SU-DHL-6 (cell line): ENCODE data around the gene ZNF740.

ENCODE experiments used
- H2AFZ ChIP-seq: fragments of 200-600 bp; sonication (generic); 2 replicates; pipeline ENCODE4 v1.6.1; 2014; ENCODE audit warnings: low read depth, mild to moderate bottlenecking, moderate library complexity, mixed read lengths, antibody characterized with exemption, low read length; ENCODE audit not compliant: severe bottlenecking
- H3F3A ChIP-seq: fragments of 200-600 bp; shearing (Covaris generic); 2 replicates; pipeline ENCODE4 v1.6.0; 2016; ENCODE audit warnings: antibody characterized with exemption, mild to moderate bottlenecking; ENCODE audit not compliant: insufficient read depth
- H3K27ac ChIP-seq: fragments of 200-600 bp; sonication (generic); 2 replicates; pipeline ENCODE4 v1.5.1; 2016; ENCODE audit warnings: low read depth, mild to moderate bottlenecking, low read length, moderate library complexity, mixed read lengths
- H3K27me3 ChIP-seq: fragments of 200-600 bp; sonication (generic), shearing (Covaris generic); 2 replicates; pipeline ENCODE4 v1.6.0; 2014; ENCODE audit warnings: mild to moderate bottlenecking, low read length
- H3K36me3 ChIP-seq: fragments of 200-600 bp; sonication (generic); 2 replicates; pipeline ENCODE4 v1.6.1; 2014; ENCODE audit warnings: mild to moderate bottlenecking, low read length, mixed read lengths
- H3K4me2 ChIP-seq: fragments of 300-600, 200-600 bp; shearing (Covaris generic), sonication (generic); 2 replicates; pipeline ENCODE4 v1.6.0; 2014; ENCODE audit warnings: low read length, low read depth, mild to moderate bottlenecking; ENCODE audit not compliant: poor library complexity, severe bottlenecking
- H3K4me3 ChIP-seq: fragments of 200-600 bp; sonication (generic); 2 replicates; pipeline ENCODE4 v1.5.1; 2014; ENCODE audit warnings: antibody characterized with exemption, low read length, mild to moderate bottlenecking, mixed read lengths; ENCODE audit not compliant: insufficient read depth, poor library complexity, severe bottlenecking
- H3K79me2 ChIP-seq: fragments of 200-600 bp; sonication (generic); 2 replicates; pipeline ENCODE4 v1.6.1; 2014; ENCODE audit warnings: mild to moderate bottlenecking, low read length, moderate library complexity; ENCODE audit not compliant: insufficient read depth
- H3K9ac ChIP-seq: fragments of 200-600 bp; sonication (generic); 2 replicates; pipeline ENCODE4 v1.7.0; 2014; ENCODE audit warnings: mild to moderate bottlenecking, low read length
- H3K9me2 ChIP-seq: fragments of 200-600 bp; sonication (generic); replicated peaks from 2 replicates; pipeline ENCODE4 v1.6.1; 2014; ENCODE audit warnings: low read length; ENCODE audit not compliant: insufficient read depth
- H3K9me3 ChIP-seq: fragments of 200-600 bp; sonication (generic); 2 replicates; pipeline ENCODE4 v1.6.1; 2014; ENCODE audit warnings: low read length, mixed read lengths; ENCODE audit not compliant: insufficient read depth
- H4K20me1 ChIP-seq: fragments of 200-600 bp; sonication (generic); 2 replicates; pipeline ENCODE4 v1.6.1; 2014; ENCODE audit warnings: low read depth, mild to moderate bottlenecking, antibody characterized with exemption, low read length, moderate library complexity, mixed read lengths
- CTCF ChIP-seq: fragments of 200-600 bp; sonication (generic); IDR thresholded peaks from one replicate; pipeline ENCODE4 v1.5.1; 2017; ENCODE audit warnings: antibody characterized with exemption, mild to moderate bottlenecking, low read length, moderate library complexity; ENCODE audit not compliant: insufficient read depth, poor library complexity, severe bottlenecking
- EZH2phosphoT487 ChIP-seq: fragments of 200-600 bp; sonication (generic), shearing (Covaris generic); conservative IDR thresholded peaks from 2 replicates; pipeline ENCODE4 v1.6.1; 2018; ENCODE audit warnings: mild to moderate bottlenecking, antibody characterized with exemption, low read length, moderate library complexity, mixed read lengths

ZNF740 gene

GRCh38 chr12:53172352-53172751 lies 8.2 kb upstream of the ZNF740 start:
- Histone ChIP-seq H3K79me2 (no peaks in the 10 kb centered on the region), H3K36me3 (no peaks in the 10 kb centered on the region), H2AFZ (no peak overlapping the region), H3K9me2 (no peaks in the 10 kb centered on the region), H3K4me2 (no peak overlapping the region), H3K4me3 (no peak overlapping the region), H3K9me3 (no peaks in the 10 kb centered on the region), H3K9ac (no peak overlapping the region), H3F3A (no peaks in the 10 kb centered on the region; the same call in 1 of the 2 replicates), H3K27ac (no peak overlapping the region), H4K20me1 (no peaks in the 10 kb centered on the region), H3K27me3 (no peaks in the 10 kb centered on the region)
- TF ChIP-seq EZH2phosphoT487: no peak
- no peak for TF ChIP-seq CTCF

DNA sequence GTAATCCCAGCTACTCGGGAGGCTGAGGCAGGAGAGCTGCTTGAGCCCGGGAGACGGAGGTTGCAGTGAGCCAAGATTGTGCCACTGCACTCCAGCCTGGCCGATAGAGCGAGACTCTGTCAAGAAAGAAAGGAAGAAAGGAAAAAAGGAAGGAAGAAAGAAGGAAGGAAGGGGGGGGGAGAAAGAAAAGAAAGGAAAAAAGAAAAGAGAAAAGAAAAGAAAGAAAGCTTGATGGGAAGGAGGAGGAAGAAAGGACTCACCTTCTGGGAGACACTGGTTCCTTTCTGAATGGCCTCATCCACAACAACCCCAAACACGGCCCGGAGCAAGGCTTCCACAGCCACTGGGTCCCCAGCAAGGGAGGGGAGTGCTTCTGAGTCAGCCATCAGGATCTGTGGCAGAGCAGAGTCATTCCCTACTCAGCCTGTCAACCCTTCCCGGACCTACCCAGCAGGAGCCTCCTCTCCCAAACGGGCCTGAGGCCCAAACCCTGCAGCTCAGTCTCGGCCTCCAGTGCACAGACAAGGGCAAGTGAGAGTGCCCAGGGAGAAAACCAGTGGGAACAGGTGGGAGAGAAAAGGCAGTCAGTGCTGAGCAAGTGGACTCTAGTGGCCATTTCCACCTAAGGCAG lies 7.3 kb upstream of the ZNF740 start:
- Histone ChIP-seq H3K79me2 (no peaks in the 10 kb centered on the region), H3K27ac (no peak overlapping the region), H3K9me2 (no peaks in the 10 kb centered on the region), H3K9ac (no peak overlapping the region), H3K36me3 (no peaks in the 10 kb centered on the region), H3K9me3 (no peaks in the 10 kb centered on the region), H3K4me2 (no peak overlapping the region), H4K20me1 (no peaks in the 10 kb centered on the region), H3K4me3 (no peak overlapping the region), H3K27me3 (no peaks in the 10 kb centered on the region), H3F3A (no peaks in the 10 kb centered on the region; the same call in 1 of the 2 replicates), H2AFZ (no peak overlapping the region)
- no peak for TF ChIP-seq CTCF
- no peak for TF ChIP-seq EZH2phosphoT487

DNA sequence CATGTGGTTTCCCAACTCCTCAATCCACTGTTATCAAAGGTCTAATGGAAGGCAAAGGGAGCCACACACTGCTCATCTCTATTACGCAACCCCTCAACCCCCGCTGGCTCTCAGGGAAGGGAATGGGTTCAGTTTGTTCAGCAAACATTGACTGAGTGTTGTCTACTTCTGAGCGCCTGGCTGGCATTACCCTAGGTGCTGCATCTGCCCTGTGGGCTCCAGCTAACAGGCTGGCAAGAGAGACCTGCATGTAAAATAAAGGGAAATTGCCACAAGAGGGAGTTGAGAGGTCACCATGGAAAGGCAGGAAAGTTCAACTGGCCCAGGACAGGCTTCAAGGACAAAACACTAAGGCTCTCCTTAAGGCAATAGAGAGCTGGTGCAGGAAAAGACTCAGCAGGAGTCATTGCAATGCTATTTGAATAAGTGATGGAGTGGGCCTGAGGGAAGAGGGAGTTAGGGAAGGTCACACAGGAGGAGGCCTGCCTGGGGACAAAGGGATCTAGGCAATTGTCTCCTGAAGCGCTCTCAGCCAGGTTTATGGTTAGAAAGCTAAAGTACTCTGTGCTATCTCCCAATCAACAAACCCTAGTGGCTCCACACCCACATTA lies 5.5 kb upstream of the ZNF740 start:
- TF ChIP-seq CTCF (no peak), EZH2phosphoT487 (no peak)
- no peaks in the 10 kb centered on the region for H3K9me2 ChIP-seq
- H3K4me2 ChIP-seq: no peak overlapping the region
- no peak overlapping the region for H3K27ac ChIP-seq
- no peak overlapping the region for H3K9ac ChIP-seq
- no peaks in the 10 kb centered on the region for H3K9me3 ChIP-seq
- H4K20me1 ChIP-seq: no peaks in the 10 kb centered on the region
- H3K27me3 ChIP-seq: no peaks in the 10 kb centered on the region
- H2AFZ ChIP-seq: no peak overlapping the region
- H3F3A ChIP-seq: peaks cover 5% of the 10 kb centered on the region; the same call in 1 of the 2 replicates
- no peak overlapping the region for H3K4me3 ChIP-seq
- H3K79me2 ChIP-seq: no peaks in the 10 kb centered on the region
- no peaks in the 10 kb centered on the region for H3K36me3 ChIP-seq
